ENCODE results near the gene FBXL16.

Gene FBXL16

DNA sequence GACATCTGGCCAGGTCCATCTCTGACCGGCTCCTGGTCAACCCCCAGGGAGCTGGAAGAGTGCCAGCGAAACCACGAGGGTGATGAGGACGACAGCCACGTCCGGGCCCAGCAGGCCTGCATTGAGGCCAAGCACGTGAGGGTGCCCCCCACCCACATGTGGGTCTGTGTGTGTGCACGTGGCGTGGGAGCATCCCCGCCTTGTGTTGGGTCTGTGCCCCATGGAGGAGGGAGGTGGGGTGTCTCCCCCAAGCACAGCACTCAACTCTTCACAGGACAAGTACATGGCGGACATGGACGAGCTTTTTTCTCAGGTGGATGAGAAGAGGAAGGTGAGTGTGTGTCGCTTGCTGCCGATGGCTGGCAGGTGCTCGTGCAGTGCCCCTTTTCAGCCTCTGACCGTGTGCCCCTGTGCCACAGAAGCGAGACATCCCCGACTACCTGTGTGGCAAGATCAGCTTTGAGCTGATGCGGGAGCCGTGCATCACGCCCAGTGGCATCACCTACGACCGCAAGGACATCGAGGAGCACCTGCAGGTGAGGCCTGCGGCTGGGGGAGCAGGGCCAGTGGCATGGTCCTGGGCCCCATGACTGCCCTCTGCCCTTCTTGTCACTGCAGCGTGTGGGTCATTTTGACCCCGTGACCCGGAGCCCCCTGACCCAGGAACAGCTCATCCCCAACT, 23.7 kb downstream of the FBXL16 start:
- H3K27ac ChIP-seq (replicated peaks): no peak overlapping the region
- peak overlapping the region; percentile 62 for H3K4me3 ChIP-seq (replicated peaks; ENCODE audit: insufficient read depth, low read length)
- H3K27me3 ChIP-seq (ENCODE audit: insufficient read depth, poor library complexity, severe bottlenecking): no peaks in the 10 kb centered on the region
- TF ChIP-seq, protein P1, sequence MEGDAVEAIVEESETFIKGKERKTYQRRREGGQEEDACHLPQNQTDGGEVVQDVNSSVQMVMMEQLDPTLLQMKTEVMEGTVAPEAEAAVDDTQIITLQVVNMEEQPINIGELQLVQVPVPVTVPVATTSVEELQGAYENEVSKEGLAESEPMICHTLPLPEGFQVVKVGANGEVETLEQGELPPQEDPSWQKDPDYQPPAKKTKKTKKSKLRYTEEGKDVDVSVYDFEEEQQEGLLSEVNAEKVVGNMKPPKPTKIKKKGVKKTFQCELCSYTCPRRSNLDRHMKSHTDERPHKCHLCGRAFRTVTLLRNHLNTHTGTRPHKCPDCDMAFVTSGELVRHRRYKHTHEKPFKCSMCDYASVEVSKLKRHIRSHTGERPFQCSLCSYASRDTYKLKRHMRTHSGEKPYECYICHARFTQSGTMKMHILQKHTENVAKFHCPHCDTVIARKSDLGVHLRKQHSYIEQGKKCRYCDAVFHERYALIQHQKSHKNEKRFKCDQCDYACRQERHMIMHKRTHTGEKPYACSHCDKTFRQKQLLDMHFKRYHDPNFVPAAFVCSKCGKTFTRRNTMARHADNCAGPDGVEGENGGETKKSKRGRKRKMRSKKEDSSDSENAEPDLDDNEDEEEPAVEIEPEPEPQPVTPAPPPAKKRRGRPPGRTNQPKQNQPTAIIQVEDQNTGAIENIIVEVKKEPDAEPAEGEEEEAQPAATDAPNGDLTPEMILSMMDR (IDR thresholded peaks at IDR 0.05; ENCODE audit: insufficient read depth, low read length): no peak
- TF ChIP-seq SPI1 (IDR thresholded peaks at IDR 0.05; ENCODE audit: borderline replicate concordance, low read depth) (no peak), GABPA (IDR thresholded peaks at IDR 0.05; ENCODE audit: low read depth) (no peak), POLR2AphosphoS5 (IDR thresholded peaks at IDR 0.05; ENCODE audit: low read depth) (no peak)
- TF ChIP-seq, protein P2, sequence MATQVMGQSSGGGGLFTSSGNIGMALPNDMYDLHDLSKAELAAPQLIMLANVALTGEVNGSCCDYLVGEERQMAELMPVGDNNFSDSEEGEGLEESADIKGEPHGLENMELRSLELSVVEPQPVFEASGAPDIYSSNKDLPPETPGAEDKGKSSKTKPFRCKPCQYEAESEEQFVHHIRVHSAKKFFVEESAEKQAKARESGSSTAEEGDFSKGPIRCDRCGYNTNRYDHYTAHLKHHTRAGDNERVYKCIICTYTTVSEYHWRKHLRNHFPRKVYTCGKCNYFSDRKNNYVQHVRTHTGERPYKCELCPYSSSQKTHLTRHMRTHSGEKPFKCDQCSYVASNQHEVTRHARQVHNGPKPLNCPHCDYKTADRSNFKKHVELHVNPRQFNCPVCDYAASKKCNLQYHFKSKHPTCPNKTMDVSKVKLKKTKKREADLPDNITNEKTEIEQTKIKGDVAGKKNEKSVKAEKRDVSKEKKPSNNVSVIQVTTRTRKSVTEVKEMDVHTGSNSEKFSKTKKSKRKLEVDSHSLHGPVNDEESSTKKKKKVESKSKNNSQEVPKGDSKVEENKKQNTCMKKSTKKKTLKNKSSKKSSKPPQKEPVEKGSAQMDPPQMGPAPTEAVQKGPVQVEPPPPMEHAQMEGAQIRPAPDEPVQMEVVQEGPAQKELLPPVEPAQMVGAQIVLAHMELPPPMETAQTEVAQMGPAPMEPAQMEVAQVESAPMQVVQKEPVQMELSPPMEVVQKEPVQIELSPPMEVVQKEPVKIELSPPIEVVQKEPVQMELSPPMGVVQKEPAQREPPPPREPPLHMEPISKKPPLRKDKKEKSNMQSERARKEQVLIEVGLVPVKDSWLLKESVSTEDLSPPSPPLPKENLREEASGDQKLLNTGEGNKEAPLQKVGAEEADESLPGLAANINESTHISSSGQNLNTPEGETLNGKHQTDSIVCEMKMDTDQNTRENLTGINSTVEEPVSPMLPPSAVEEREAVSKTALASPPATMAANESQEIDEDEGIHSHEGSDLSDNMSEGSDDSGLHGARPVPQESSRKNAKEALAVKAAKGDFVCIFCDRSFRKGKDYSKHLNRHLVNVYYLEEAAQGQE (IDR thresholded peaks at IDR 0.05; ENCODE audit: insufficient replicate concordance, low read depth): no peak
- no peak for DNase-seq (ENCODE audit: low read depth in 1 of 2, low spot score in 1 of 2)

DNA sequence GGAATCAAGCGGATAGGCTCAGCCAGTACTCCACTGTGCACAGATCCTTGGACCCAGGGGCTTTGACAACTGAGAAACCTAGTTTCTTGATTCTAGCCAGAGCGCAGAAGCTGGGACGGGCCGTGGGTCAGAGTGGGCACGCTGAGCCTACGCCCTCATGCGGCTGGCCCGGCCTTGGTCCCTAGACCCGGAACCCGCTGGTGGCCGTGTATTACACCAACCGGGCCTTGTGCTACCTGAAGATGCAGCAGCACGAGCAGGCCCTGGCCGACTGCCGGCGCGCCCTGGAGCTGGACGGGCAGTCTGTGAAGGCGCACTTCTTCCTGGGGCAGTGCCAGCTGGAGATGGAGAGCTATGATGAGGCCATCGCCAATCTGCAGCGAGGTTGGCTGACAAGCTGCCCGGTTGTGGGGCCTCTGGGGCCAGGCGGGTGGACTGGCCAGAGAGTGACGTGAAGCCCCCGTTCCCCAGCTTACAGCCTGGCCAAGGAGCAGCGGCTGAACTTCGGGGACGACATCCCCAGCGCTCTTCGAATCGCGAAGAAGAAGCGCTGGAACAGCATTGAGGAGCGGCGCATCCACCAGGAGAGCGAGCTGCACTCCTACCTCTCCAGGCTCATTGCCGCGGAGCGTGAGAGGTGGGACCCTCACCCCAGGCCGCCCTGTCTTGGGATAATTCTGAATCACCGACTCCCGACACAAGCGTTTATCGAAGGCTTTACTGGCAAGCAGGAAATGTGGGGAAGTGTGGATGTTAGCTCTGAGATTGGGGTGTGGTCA, 24.4 kb downstream of the FBXL16 start:
- peak in 1 of 2 experiments; percentile 62 for DNase-seq (ENCODE audit: low read depth in 1 of 2, low spot score in 1 of 2)
- TF ChIP-seq, protein P2 (IDR thresholded peaks at IDR 0.05; ENCODE audit: insufficient replicate concordance, low read depth): no peak
- TF ChIP-seq, protein P1 (IDR thresholded peaks at IDR 0.05; ENCODE audit: insufficient read depth, low read length): peak; percentile 13
- TF ChIP-seq POLR2AphosphoS5 (IDR thresholded peaks at IDR 0.05; ENCODE audit: low read depth) (peak; percentile 36; the same call in 1 of the 2 replicates), SPI1 (IDR thresholded peaks at IDR 0.05; ENCODE audit: borderline replicate concordance, low read depth) (no peak), GABPA (IDR thresholded peaks at IDR 0.05; ENCODE audit: low read depth) (no peak)
- no peaks in the 10 kb centered on the region for H3K27me3 ChIP-seq (ENCODE audit: insufficient read depth, poor library complexity, severe bottlenecking)
- peak overlapping the region; percentile 86 for H3K27ac ChIP-seq (replicated peaks)
- H3K4me3 ChIP-seq (replicated peaks; ENCODE audit: insufficient read depth, low read length): peak overlapping the region; percentile 62

DNA sequence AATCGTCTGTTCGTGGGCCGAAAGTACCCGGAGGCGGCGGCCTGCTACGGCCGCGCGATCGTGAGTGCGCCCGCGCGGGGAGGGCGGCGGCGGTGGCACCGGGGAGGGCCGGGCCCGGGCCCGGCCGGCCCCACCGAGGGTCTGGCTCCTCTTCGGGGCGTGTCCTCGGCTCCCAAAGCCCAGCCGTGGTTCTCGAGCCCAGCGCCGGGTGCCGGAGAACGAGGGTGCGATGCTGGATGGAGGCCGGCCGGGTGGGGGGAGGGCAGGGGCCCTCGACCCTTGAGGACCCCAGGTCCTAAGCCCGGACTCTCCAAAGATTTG, 25.0 kb downstream of the FBXL16 start:
- peak overlapping the region; percentile 86 for H3K27ac ChIP-seq (replicated peaks)
- H3K4me3 ChIP-seq (replicated peaks; ENCODE audit: insufficient read depth, low read length): peak overlapping the region; percentile 62
- no peak for TF ChIP-seq SPI1 (IDR thresholded peaks at IDR 0.05; ENCODE audit: borderline replicate concordance, low read depth)
- no peak for TF ChIP-seq GABPA (IDR thresholded peaks at IDR 0.05; ENCODE audit: low read depth)
- TF ChIP-seq, protein P1 (IDR thresholded peaks at IDR 0.05; ENCODE audit: insufficient read depth, low read length): no peak
- TF ChIP-seq POLR2AphosphoS5 (IDR thresholded peaks at IDR 0.05; ENCODE audit: low read depth): no peak
- TF ChIP-seq, protein P2 (IDR thresholded peaks at IDR 0.05; ENCODE audit: insufficient replicate concordance, low read depth): no peak

More for the DNA sequence above, 25.0 kb downstream of the FBXL16 start:
- no peak for DNase-seq (ENCODE audit: low read depth in 1 of 2, low spot score in 1 of 2)
- no peaks in the 10 kb centered on the region for H3K27me3 ChIP-seq (ENCODE audit: insufficient read depth, poor library complexity, severe bottlenecking)

Data from HL-60 (cell line).